Measurements from ENCODE around the gene GABRA4. TPM values are rescaled to one million over a fixed set of nuclear protein-coding genes. Genes with fewer than 3 reads are reported as not detected.

The GABRA4 gene
- total RNA-seq, 1 donor from 2014 or later, result not detected

DNA sequence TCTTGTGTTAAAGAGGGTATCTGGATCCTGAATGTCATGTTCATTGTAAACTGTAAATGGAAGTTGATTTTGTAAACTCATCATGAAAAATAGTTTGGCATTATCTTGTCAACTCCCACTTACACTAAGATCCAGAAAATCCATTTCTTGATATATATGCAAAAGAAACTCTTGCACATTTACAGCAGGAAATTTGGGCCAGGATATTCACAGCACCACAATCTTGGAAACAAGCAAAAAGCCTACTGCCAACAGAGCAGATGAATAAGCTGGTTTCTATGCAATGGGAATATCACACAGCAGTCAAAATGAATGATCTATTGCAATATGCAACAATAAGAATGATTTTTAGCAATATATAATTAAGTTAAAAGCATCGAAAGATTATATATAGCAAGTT, 8.6 kb downstream of the GABRA4 start:
- DNase-seq (ENCODE audit: low spot score), result no peak
- intact Hi-C loops (cut with DNase I), result no loop called here
- no peak for ATAC-seq

DNA sequence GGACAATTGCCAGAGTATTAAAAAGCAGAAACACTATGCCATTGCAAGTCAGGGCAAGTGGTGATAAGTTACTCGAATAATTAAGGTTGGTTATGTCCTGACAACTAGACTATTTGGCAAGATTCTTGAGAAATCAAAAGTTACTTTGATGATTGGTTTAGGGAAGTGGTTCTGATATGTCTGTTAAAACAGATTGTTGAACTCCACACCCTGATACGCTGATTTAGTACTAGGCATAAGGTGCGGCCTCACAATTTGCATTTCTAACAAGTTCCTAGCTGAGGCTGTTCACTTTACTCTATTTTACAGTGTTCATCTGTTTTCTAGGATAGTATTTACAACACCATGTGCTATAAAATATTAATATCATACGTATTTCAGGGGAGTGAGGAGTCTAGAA, 12.5 kb downstream of the GABRA4 start:
- intact Hi-C loops (cut with DNase I), result no loop called here
- no peak for DNase-seq (ENCODE audit: low spot score)
- ATAC-seq, result no peak

DNA sequence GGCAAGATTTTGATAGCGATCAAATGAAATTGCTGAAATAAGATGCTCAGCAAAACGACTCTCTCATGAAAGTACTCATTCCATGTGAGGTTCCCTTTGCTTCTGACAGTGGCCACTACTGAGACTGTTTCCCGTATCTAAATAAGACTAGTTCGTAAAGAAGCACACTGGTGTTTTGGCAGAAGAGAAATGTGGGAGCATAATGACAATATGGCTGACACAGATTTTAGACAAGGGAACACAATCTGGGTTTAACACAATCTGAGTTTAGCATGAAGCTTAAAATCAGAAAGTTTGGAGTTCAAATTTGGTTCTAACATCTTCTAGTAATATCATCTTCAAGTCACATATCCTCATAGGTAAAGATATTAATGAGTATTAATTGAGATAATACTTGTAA, 13.7 kb downstream of the GABRA4 start:
- intact Hi-C loops (cut with DNase I), result no loop called here
- DNase-seq (ENCODE audit: low spot score) (no peak), ATAC-seq (no peak)

DNA sequence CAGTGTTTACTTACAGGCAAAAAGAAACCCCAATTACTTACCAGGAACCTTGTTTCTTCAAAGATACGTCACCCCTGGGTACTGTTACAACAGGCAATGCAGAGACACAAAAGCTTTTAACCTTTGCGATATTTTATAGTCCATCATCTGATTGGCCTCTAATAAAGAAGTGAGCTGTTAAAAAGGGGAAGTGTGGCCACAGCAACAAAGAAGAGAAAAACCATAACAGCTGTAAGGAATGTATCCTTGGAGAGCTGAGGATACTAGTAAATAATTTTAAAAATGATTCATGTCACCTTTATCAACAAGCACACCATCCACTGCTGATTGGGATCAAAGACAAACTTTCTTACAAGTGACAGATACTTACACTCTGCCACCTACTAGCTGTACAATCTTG, 14.1 kb downstream of the GABRA4 start:
- no peak for ATAC-seq
- intact Hi-C loops (cut with DNase I), result no loop called here

DNA sequence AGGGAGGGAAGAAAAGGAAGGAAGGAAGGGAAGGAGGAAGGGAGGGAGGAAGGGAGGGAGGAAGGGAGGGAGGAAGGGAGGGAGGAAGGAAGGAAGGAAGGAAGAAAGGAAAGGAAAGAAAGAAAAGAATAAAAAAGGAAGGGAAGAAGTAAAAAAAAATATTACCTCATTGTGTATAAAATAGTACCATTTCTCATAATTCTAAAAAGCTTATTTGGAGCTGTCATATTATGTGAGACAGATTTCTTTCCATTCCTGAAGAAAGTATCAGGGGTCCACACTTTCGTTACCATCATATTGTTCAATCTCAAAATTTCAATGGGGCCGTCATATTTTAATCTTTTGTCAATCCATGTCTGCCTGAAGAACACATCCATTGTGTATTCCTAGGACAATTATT, 16.1 kb downstream of the GABRA4 start:
- no peak for ATAC-seq
- no peak for DNase-seq (ENCODE audit: low spot score)
- intact Hi-C loops (cut with DNase I), result no loop called here

More for the DNA sequence above, 14.1 kb downstream of the GABRA4 start:
- no peak for DNase-seq (ENCODE audit: low spot score)

DNA sequence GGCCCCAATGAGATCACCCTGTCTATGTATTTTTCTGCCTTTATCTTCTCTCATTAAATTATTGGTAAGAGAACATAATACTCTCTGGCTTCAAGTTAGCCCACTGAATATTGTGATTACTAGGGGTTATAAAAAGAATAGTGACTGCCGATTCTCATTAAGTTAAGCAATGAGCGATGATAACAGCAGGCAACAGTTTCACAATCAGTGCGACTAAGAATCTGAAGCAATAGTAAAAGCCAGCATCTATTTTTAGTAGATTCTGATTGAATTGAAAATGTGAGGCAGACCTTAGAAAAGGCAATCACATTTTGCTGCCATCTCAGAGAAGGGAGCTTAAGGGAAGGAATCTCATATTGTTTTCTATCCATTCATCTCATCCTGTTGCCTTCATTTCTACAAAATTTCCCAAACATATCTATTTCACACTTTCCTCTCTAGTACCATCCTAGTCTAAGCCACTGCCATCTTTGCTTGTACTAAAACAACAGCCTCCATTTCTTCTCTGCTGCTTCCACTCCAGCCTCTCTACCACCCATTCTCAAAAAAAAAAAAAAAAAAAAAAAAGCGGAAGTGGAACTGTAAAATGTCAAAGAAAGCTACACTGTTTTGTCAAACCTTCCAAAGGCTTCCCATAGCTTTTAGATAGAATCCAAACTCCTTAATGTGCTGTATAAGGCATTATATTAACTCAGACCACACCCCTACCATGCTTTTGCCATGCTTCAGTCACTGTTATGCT, 17.4 kb downstream of the GABRA4 start:
- intact Hi-C loops (cut with DNase I), result no loop called here
- ATAC-seq (no peak), DNase-seq (ENCODE audit: low spot score) (no peak)

DNA sequence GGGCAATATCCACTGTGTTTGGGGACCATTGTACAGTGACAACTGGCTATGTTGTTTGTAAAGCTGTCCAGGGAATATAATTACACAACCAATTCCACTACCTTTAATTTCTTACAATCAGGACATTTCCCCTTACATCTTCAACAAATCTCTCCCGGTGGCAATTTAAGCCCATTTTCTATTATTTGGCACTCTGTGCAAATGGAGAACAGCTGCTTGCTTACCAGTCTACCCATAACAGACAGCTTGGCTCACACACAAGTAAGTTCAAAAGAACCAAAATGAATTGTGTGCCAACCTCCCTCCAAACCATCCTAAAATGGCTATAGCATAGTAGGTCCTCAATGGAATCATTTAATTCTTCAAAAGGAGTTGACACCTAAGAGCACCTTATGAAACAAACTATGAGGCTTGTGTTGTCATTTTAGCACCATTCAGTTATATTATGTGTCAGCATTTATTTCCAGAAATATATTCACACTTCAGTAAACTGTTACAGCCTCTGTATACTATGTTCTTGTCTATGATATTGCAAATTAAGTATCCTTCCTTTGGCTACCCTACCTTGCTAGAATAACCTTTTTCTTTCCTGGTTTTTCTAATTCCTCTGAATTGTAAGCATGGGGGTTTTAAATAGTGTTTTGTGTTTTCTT, 18.4 kb downstream of the GABRA4 start:
- DNase-seq (ENCODE audit: low spot score), result no peak
- intact Hi-C loops (cut with DNase I), result no loop called here

DNA sequence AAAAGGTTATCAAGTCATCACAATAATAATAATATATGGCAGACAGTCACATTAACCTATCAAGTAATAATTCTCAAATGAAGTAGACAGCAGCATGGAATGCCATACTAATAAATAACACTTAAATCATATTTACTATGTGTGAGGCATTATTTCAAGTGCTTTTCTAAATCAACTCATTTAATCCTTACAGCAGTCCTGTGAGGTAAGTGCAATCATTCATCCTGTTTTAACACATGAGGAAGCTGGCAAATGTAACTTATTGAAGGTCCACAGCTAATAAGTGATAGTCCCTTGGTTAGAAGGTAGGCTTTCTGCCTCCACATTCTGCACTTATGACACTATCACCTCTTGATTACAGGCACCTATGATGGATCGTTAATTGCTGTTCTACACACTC, 24.5 kb downstream of the GABRA4 start:
- intact Hi-C loops (cut with DNase I), result no loop called here
- ATAC-seq, result no peak
- no peak for DNase-seq (ENCODE audit: low spot score)

More for the DNA sequence above, 18.4 kb downstream of the GABRA4 start:
- ATAC-seq, result no peak

DNA sequence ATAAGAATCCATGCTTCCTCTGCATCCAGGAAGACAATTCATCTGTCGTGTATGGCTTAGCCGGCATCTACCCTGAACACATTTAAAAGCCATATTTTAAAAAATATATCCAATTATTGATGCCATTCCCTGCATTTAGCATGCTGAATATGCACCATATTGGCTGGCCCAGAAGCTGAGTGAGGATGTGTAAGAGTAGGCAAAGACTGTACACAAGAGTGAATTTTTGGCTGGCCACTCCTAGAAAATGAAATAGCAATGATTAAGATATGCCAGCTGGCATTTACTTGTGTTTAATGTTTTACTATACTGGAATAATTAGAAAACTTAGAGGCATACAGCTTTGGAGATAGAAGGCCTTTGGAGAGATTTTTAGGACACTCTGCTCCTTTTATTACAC, 25.8 kb downstream of the GABRA4 start:
- ATAC-seq (no peak), DNase-seq (ENCODE audit: low spot score) (no peak)
- intact Hi-C loops (cut with DNase I), result no loop called here

DNA sequence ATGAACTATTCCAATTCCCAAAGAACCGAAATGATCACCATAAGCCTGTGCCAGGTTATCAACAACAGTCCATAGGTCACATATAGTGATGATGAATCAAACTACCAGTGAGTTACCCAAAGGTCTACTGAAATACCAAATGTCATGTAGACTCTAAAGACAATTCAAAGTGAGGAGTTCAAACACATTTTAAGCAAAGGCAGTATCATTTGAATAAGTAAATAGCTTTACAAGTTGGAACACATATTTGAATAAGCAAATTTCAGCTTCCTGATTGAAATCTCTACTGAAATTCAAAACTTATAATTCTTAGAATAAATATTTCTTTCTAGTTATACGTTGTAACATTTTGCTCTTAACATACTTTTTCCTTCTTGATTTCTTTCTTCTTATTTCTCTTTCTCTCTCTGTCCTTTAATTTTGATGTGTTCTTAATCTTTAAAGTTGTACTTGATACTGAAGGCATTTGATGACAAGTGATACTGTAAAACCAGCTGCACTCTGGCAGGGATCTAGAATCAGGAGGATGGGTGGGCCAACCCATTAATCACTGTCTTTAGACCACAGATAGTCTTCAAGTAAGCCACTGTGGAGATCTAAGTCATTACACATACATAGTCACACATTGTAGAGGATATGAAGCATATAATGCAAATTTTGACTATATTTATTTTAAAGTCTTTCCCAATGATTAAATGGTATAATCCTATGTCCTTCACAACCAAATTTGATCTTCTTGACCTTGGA, 34.5 kb downstream of the GABRA4 start:
- intact Hi-C loops (cut with DNase I), result no loop called here
- ATAC-seq (no peak), DNase-seq (ENCODE audit: low spot score) (no peak)

DNA sequence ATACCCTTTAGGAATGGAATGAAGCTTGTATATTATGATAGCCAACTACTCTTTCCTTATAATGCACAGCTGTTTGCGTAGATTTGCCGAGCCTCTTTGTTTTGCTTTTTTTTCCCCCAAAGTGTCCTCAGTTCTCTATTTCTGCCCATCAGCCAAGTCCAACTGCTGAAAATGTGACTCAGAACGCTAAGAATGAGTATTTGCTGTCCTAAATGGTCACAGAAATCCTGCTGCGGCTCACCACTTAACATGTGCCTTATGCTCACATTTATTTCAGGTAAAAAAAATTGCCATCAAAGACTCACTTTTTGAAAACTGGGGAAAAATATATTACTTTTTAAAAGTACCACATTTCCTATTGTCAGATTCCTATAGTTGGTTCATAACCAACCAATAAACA, 36.9 kb downstream of the GABRA4 start:
- ATAC-seq, result no peak
- no peak for DNase-seq (ENCODE audit: low spot score)
- intact Hi-C loops (cut with DNase I), result no loop called here

DNA sequence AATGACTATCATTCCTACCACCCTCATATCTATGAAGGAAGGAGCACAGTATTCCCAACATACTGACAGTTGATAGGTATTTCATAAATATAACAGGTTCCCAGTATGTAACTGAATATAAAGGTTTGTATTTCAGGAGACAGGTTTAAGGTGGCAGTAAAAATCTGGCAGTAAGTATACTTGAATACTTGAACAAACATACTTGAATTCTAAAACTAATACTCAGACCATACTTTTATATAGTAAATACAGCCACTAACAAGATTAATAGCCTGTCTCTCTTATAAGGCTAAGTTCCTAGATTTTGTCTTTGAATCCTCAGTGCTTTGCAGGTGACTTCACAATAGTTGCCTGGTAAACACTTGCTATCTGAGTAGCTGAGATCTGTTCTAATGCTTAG, 37.8 kb downstream of the GABRA4 start:
- intact Hi-C loops (cut with DNase I), result no loop called here
- ATAC-seq, result no peak
- no peak for DNase-seq (ENCODE audit: low spot score)

DNA sequence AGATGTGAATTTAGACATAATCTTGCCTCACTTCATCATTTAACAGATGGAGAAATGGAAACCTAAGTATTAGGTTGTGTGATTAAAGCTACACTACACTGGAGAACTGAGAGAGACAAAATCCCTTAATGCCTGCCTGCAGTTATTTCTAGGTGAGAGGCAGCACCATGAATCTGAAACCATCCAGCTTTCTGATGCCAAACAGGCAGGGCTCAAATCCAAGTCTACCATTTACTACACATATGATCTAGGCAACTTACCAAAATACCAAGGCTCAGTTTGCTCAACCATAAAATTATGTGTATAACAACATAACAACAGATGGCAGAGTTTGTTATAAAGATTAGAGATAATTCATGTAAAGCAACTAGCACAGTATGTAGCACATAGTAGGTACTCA, 38.7 kb downstream of the GABRA4 start:
- intact Hi-C loops (cut with DNase I), result no loop called here
- DNase-seq (ENCODE audit: low spot score), result no peak
- no peak for ATAC-seq

DNA sequence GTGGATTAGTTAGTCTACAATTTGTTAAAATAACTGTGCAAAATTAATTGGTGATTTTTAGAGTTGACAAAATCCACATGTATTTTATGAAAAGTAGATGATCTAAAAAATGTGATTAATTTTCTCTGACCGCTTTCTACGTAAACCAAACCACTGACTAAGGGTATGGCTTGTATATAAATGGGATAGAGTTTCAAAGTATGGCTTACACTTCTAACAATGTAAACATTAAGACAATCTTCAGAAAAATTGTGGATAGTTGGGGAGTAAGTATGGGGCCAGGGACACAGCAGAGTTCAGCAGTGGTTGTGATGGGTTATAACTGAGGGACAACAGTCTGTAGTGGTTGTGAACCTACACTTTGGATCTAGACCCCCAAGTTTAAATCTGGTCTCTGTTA, 39.8 kb downstream of the GABRA4 start:
- DNase-seq (ENCODE audit: low spot score) (no peak), ATAC-seq (no peak)
- intact Hi-C loops (cut with DNase I), result no loop called here

DNA sequence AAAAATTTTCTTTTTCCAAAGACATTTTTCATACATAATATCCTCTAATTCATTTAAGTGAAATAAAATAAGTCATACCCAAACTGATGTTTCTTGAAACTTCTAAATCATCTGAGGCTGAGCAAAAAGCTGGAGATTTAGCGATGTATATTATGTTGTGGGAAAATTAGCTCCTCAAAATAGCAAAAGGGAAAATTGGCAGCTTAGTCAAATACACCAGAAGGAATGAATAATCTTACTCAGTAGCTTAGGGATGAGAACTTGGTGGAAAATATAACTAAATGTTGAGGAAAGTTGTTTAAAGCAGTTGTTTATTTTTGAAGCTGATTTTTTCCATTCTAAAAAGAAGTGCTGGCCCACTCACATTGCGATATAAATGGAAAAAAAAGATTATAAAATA, 40.9 kb downstream of the GABRA4 start:
- intact Hi-C loops (cut with DNase I), result no loop called here

DNA sequence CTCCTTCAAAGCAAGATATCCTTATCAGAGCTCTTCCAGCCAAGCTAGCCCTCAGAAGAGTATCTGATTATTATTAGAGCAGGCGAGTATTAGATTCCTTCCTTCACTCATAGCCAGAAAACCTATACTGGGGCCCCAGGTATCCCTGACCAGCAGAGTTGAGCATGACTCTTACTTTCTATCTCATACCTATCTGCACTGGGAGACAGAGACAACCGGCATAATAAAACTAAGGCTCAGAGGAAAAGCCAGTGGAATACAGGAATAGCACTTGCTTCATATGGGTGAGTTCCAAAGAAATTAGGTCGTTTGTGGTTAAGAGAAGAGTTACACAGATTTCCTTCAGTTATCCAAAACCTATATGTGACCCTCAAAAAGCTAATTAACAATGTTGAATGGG, 42.6 kb downstream of the GABRA4 start:
- DNase-seq (ENCODE audit: low spot score), result no peak
- intact Hi-C loops (cut with DNase I), result no loop called here
- no peak for ATAC-seq

More for the DNA sequence above, 40.9 kb downstream of the GABRA4 start:
- no peak for ATAC-seq
- DNase-seq (ENCODE audit: low spot score), result no peak

DNA sequence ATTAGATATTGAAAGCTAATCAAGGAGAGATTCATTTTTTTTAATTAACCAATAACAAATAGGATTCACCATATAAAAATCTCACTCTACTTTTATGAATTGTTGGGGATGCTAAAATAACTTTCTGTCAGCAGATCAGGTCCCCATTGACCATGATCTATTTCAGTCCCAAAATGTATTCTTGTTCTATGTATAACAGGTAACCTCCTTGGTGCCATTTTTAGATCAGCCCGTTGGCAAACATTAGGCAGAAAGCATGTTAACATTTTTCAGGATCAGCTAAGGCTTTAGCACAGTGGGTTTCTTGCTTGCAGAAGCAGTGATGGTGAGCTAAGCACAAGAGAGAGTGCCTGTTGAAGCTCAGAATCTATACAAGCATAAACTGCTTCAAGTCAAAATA, 43.6 kb downstream of the GABRA4 start:
- ATAC-seq, result no peak
- DNase-seq (ENCODE audit: low spot score), result no peak
- intact Hi-C loops (cut with DNase I), result no loop called here

DNA sequence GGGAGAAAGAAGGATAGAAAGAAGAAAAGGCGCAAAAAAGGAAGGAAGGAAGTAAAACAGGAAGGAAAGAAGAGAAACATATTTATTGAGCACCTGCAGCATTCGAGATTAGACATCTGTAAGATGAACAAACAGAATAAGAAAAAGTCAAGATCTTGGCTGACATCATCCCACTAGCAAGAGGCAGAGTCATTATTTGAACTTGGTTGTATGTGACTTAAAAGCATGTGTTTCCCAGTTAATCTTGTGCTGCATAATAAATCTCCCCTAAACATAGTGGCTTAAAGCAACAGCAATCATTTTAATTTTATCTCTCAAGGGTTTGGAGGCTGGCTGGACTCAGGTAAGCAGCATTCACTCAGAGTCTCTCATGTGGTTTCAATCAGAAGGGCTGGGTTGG, 45.8 kb downstream of the GABRA4 start:
- intact Hi-C loops (cut with DNase I), result no loop called here
- ATAC-seq (no peak), DNase-seq (ENCODE audit: low spot score) (no peak)

DNA sequence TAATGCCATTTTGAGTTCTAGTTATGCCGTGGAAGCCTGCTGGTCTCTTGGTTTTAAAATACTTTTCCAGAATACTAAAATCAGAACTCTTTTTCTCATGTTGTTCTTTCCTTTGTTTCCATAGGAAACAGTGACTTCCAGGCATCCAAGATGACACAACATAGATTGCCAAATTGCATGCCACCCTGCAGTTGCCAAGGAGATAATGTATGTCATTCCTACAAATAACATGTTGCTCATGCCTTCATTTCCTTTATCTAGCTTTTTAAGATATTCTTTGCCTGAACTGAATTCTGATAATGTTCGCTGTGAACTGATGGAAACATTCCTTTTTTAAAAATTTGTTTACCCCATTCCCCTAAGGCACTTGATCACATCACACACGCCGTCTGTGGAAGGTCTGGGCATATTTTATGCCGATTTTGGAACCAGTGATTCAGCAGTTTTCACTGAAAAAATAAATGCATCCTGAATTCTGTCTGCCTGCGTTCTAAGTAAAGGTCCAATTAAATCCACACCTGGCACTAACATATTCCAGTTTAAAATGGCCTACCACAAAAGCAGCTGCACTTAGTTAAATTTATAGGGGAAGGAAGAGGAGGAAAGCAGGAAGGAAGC, 46.4 kb downstream of the GABRA4 start:
- no peak for ATAC-seq
- intact Hi-C loops (cut with DNase I), result no loop called here
- no peak for DNase-seq (ENCODE audit: low spot score)

DNA sequence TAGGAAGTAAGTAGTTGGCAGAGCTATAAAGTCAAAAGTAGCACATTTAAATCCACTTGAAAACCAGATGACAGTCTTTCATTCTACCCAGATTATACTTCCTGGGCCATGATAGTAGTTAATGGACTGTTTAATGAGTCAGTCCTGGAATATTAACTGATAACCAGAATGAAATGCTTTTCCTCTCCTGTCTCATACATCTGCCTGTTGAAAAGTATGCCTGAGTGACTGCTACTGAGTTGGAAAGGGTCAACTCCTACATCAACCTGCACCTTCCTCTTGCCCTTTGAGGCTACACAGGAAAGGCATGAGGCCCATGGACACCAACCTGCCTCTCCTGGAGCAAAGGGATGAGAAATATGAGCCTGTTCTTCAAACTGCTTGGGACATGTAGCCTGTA, 48.3 kb downstream of the GABRA4 start:
- DNase-seq (ENCODE audit: low spot score), result no peak
- no peak for ATAC-seq
- intact Hi-C loops (cut with DNase I), result no loop called here
